Neuronal stem cell (in vitro differentiated cells): ENCODE results near the gene UBE2J2.

Experiments
- DNase-seq: peaks from one replicate; pipeline ENCODE4 v3.0.0-alpha.2; 2013; ENCODE audit warnings: low spot score
- H2AFZ ChIP-seq: one replicate; pipeline ENCODE4 v1.6.1; 2013; ENCODE audit warnings: mild to moderate bottlenecking, low read length, inconsistent platforms
- H2AK5ac ChIP-seq: 2 replicates; pipeline ENCODE4 v1.6.1; 2013; ENCODE audit warnings: low read depth, mild to moderate bottlenecking, inconsistent platforms, low read length, moderate library complexity, mixed read lengths
- H2BK120ac ChIP-seq: 2 replicates; pipeline ENCODE4 v1.6.1; 2013; ENCODE audit warnings: low read depth, mild to moderate bottlenecking, inconsistent platforms, low read length, moderate library complexity, mixed read lengths
- H2BK12ac ChIP-seq: one replicate; pipeline ENCODE4 v1.6.1; 2013; ENCODE audit warnings: low read length, inconsistent platforms
- H2BK15ac ChIP-seq: 2 replicates; pipeline ENCODE4 v1.6.1; 2013; ENCODE audit warnings: mild to moderate bottlenecking, low read length, inconsistent platforms, mixed read lengths
- H2BK5ac ChIP-seq: one replicate; pipeline ENCODE4 v1.6.1; 2013; ENCODE audit warnings: inconsistent platforms, mild to moderate bottlenecking, low read length, moderate library complexity
- H3K14ac ChIP-seq: one replicate; pipeline ENCODE4 v1.6.1; 2013; ENCODE audit warnings: low read length, inconsistent platforms
- H3K18ac ChIP-seq: 2 replicates; pipeline ENCODE4 v1.6.1; 2013; ENCODE audit warnings: low read length, inconsistent platforms
- H3K23ac ChIP-seq: 2 replicates; pipeline ENCODE4 v1.6.1; 2013; ENCODE audit warnings: low read depth, mild to moderate bottlenecking, mixed read lengths, low read length, inconsistent platforms; ENCODE audit not compliant: poor library complexity
- H3K27ac ChIP-seq: replicated peaks from 3 replicates; pipeline ENCODE4 v1.5.1; 2013; ENCODE audit warnings: low read length, inconsistent platforms
- H3K27me3 ChIP-seq, 3 experiments: 2 replicates each; pipeline ENCODE4 v1.6.1; 2013; ENCODE audit warnings: low read length in 3 of 3, mild to moderate bottlenecking in 2 of 3, inconsistent platforms in 1 of 3, low read depth in 1 of 3, mixed read lengths in 1 of 3, moderate library complexity in 1 of 3; ENCODE audit not compliant: control insufficient read depth in 3 of 3, insufficient read depth in 3 of 3
- H3K36me3 ChIP-seq, 2 donors: replicated peaks in 1 of 2; 2 replicates each; pipeline ENCODE4 v1.6.1; 2013; ENCODE audit warnings: low read length in 2 of 2; ENCODE audit not compliant: control insufficient read depth in 2 of 2, insufficient read depth in 2 of 2
- H3K4ac ChIP-seq: 2 replicates; pipeline ENCODE4 v1.6.1; 2013; ENCODE audit warnings: inconsistent platforms, mild to moderate bottlenecking, low read length, moderate library complexity
- H3K4me1 ChIP-seq, 2 donors: 1 replicate in 1 of 2; 2 replicates in 1 of 2; pipeline ENCODE4 v1.6.1; 2013; ENCODE audit warnings: low read length in 2 of 2, low read depth in 1 of 2; ENCODE audit not compliant: control insufficient read depth in 2 of 2, insufficient read depth in 1 of 2
- H3K4me2 ChIP-seq: one replicate; pipeline ENCODE4 v1.6.1; 2013; ENCODE audit warnings: mild to moderate bottlenecking, low read length, inconsistent platforms; ENCODE audit not compliant: insufficient read depth, poor library complexity, severe bottlenecking
- H3K4me3 ChIP-seq, 2 donors: 2 replicates each; pipeline ENCODE4 v1.5.1; 2013; ENCODE audit warnings: low read length in 2 of 2, mild to moderate bottlenecking in 2 of 2, inconsistent platforms in 1 of 2, moderate library complexity in 1 of 2
- H3K79me1 ChIP-seq: one replicate; pipeline ENCODE4 v1.6.1; 2013; ENCODE audit warnings: low read depth, mild to moderate bottlenecking, inconsistent platforms, low read length, moderate library complexity
- H3K9ac ChIP-seq: one replicate; pipeline ENCODE4 v1.6.1; 2013; ENCODE audit warnings: mild to moderate bottlenecking, low read depth, low read length, inconsistent platforms; ENCODE audit not compliant: poor library complexity
- H3K9me3 ChIP-seq, 2 donors: replicated peaks in 1 of 2; 2 replicates each; pipeline versions ENCODE3 to v1.6.1; 2013; ENCODE audit warnings: low read length in 2 of 2, mild to moderate bottlenecking in 2 of 2, inconsistent platforms in 1 of 2, low read depth in 1 of 2, mixed read lengths in 1 of 2, moderate library complexity in 1 of 2; ENCODE audit not compliant: control insufficient read depth in 2 of 2, insufficient read depth in 1 of 2
- H4K8ac ChIP-seq: one replicate; pipeline ENCODE4 v1.6.1; 2013; ENCODE audit warnings: low read depth, mild to moderate bottlenecking, inconsistent platforms, low read length, moderate library complexity
- H4K91ac ChIP-seq: one replicate; pipeline ENCODE4 v1.6.1; 2013; ENCODE audit warnings: low read length, low read depth, mild to moderate bottlenecking, inconsistent platforms; ENCODE audit not compliant: poor library complexity
- WGBS, 2 donors: extraction: QIAGEN DNeasy Blood & Tissue Kit; methylation state at CpG; one replicate each; pipeline ENCODE4 v1.1.7; 2013; ENCODE audit warnings: missing lambda C conversion rate in 2 of 2, mixed read lengths in 1 of 2; ENCODE audit not compliant: insufficient read length in 2 of 2, insufficient replicate concordance in 1 of 2; ENCODE audit errors: extremely low coverage in 2 of 2; 5-methylcytosine and 5-hydroxymethylcytosine counted together

Gene UBE2J2

GRCh38 chr1:1309251-1310108 is 35.8 kb upstream of the UBE2J2 start:
- H3K27ac ChIP-seq, result no peak overlapping the region
- peaks cover 33 to 35% of the 10 kb centered on the region in 2 donors for H3K4me1 ChIP-seq
- H2AK5ac ChIP-seq, result peak overlapping the region; percentile 98
- no CpG with 5 or more reads among the region's 57 CpGs for WGBS, 2 donors
- H3K4me3 ChIP-seq, result peak overlapping the region; percentile 75 to 94
- H2AFZ ChIP-seq, result no peak overlapping the region
- peak overlapping the region; percentile 61 for H2BK120ac ChIP-seq
- H3K9ac ChIP-seq, result peak overlapping the region; percentile 97
- H3K9me3 ChIP-seq, result no peaks in the 10 kb centered on the region
- peak overlapping the region; percentile 93 for H3K4me2 ChIP-seq
- H4K8ac ChIP-seq, result peak overlapping the region; percentile 82
- no peak overlapping the region for H2BK15ac ChIP-seq
- H3K36me3 ChIP-seq, result peaks cover 39 to 52% of the 10 kb centered on the region in 2 donors
- peaks cover 0 to 2% (median 0%) of the 10 kb centered on the region in 3 experiments for H3K27me3 ChIP-seq
- peaks cover 20% of the 10 kb centered on the region for H3K79me1 ChIP-seq
- H4K91ac ChIP-seq, result no peak overlapping the region
- H3K18ac ChIP-seq, result peak overlapping the region; percentile 98
- H3K23ac ChIP-seq, result peak overlapping the region; percentile 96
- DNase-seq, result no peak
- peak overlapping the region; percentile 82 for H2BK5ac ChIP-seq
- no peak overlapping the region for H2BK12ac ChIP-seq
- H3K4ac ChIP-seq, result no peak overlapping the region
- H3K14ac ChIP-seq, result peak overlapping the region; percentile 17

GRCh38 chr1:1308756-1309250 is 35.1 kb upstream of the UBE2J2 start:
- Histone ChIP-seq H3K18ac (peak overlapping the region; percentile 98), H3K4ac (no peak overlapping the region), H4K8ac (peak overlapping the region; percentile 82), H3K27ac (no peak overlapping the region), H3K4me1 (peaks cover 36 to 38% of the 10 kb centered on the region in 2 donors), H3K23ac (peak overlapping the region; percentile 96), H2BK120ac (peak overlapping the region; percentile 61), H2BK12ac (no peak overlapping the region), H4K91ac (no peak overlapping the region), H2BK5ac (peak overlapping the region; percentile 82), H2AK5ac (peak overlapping the region; percentile 98), H3K4me2 (peak overlapping the region; percentile 93), H3K79me1 (peaks cover 20% of the 10 kb centered on the region), H2AFZ (peak overlapping the region; percentile 96), H3K36me3 (peaks cover 34 to 46% of the 10 kb centered on the region in 2 donors), H2BK15ac (peak overlapping the region; percentile 26), H3K9ac (peak overlapping the region; percentile 97), H3K9me3 (no peaks in the 10 kb centered on the region), H3K4me3 (peak overlapping the region; percentile 75 to 94), H3K14ac (peak overlapping the region; percentile 17), H3K27me3 (peaks cover 0 to 2% (median 0%) of the 10 kb centered on the region in 3 experiments)
- DNase-seq, result no peak
- WGBS, 2 donors, result no CpG with 5 or more reads among the region's 66 CpGs

- H3K18ac ChIP-seq, result peak within 1 kb of the TSS; percentile 98
- H2BK120ac ChIP-seq, result peak within 1 kb of the TSS; percentile 61
- peak within 1 kb of the TSS; percentile 75 to 94 for H3K4me3 ChIP-seq
- peaks cover 27 to 39% of the 10 kb centered on the region in 2 donors for H3K36me3 ChIP-seq
- no peaks in the 10 kb centered on the region for H3K9me3 ChIP-seq
- peak within 1 kb of the TSS; percentile 85 for H3K27ac ChIP-seq
- no CpG with 5 or more reads among the region's 131 CpGs for WGBS, 2 donors
- H2AFZ ChIP-seq, result peak within 1 kb of the TSS; percentile 96
- peak within 1 kb of the TSS; percentile 100 for H3K14ac ChIP-seq
- peak within 1 kb of the TSS; percentile 96 for H3K23ac ChIP-seq
- peaks cover 36 to 38% of the 10 kb centered on the region in 2 donors for H3K4me1 ChIP-seq
- H2AK5ac ChIP-seq, result peak within 1 kb of the TSS; percentile 100
- peak within 1 kb of the TSS; percentile 82 for H4K8ac ChIP-seq
- no peak within 1 kb of the TSS for H4K91ac ChIP-seq
- H3K79me1 ChIP-seq, result peaks cover 19% of the 10 kb centered on the region
- peak within 1 kb of the TSS; percentile 37 for H2BK15ac ChIP-seq
- H3K4me2 ChIP-seq, result peak within 1 kb of the TSS; percentile 93
- peak within 1 kb of the TSS; percentile 46 for H2BK12ac ChIP-seq
- peak within 1 kb of the TSS; percentile 97 for H3K9ac ChIP-seq
- peak within 1 kb of the TSS; percentile 82 for H2BK5ac ChIP-seq
- peak within 1 kb of the TSS; percentile 76 for H3K4ac ChIP-seq
- H3K27me3 ChIP-seq, result peaks cover 0 to 2% (median 0%) of the 10 kb centered on the region in 3 experiments
- peak; percentile 89 for DNase-seq
Observed at GRCh38 chr1:1307923-1308755, 34.5 kb upstream of the UBE2J2 start, which contains the start of the genes ACAP3 and PUSL1. Gene ACAP3 (minus strand): TSS chr1:1307930. CDS start chr1:1307815, 115 bp downstream. Gene PUSL1 (plus strand): TSS chr1:1308597. CDS start chr1:1308644, 47 bp downstream.
